Activated CD8-positive, alpha-beta T cell treated with anti-CD3 and anti-CD28 coated beads for 36 hours (primary cell): ENCODE results near the gene CDK11A. TPM values are rescaled to one million over a fixed set of nuclear protein-coding genes. Genes with fewer than 3 reads are reported as not detected.

Experiments
- ATAC-seq: fragments of 200-7000 bp; cut with Tn5 transposase; one replicate; pipeline ENCODE4 v1.10.0; 2021; ENCODE audit warnings: mild to moderate bottlenecking, moderate library complexity
- CTCF ChIA-PET: fragments of 350-600 bp; sonication (Branson Sonifier 250); formaldehyde crosslinking; loops from one replicate; lab custom pipeline; 2021; ENCODE audit warnings: antibody characterized with exemption; lab: Charles Lee
- POLR2A ChIA-PET: fragments of 350-600 bp; sonication (Branson Sonifier 250); formaldehyde crosslinking; loops from one replicate; lab custom pipeline; 2021; ENCODE audit warnings: antibody characterized with exemption; lab: Charles Lee
- DNase-seq: peaks from one replicate; pipeline ENCODE4 v3.0.0-alpha.2; 2020
- H3K27ac Mint-ChIP-seq: one replicate; pipeline ENCODE4 v1.8.0; 2021; ENCODE audit warnings: mild to moderate bottlenecking, mixed read lengths
- H3K27me3 Mint-ChIP-seq: one replicate; pipeline ENCODE4 v1.8.0; 2021; ENCODE audit warnings: mixed read lengths
- H3K36me3 Mint-ChIP-seq: one replicate; pipeline ENCODE4 v1.8.0; 2021; ENCODE audit warnings: low read depth, mixed read lengths
- H3K4me1 Mint-ChIP-seq: one replicate; pipeline ENCODE4 v1.8.0; 2021; ENCODE audit warnings: low read depth, mixed read lengths
- H3K4me3 Mint-ChIP-seq: one replicate; pipeline ENCODE4 v1.8.0; 2021; ENCODE audit warnings: mild to moderate bottlenecking, moderate library complexity, mixed read lengths
- H3K9me3 Mint-ChIP-seq: one replicate; pipeline ENCODE4 v1.8.0; 2021; ENCODE audit warnings: mixed read lengths
- intact Hi-C: fragments of 100-400 bp; cut with micrococcal nuclease; formaldehyde crosslinking; loops from one replicate; pipeline ENCODE4 v1.10.0; 2022
- total RNA-seq, 2 experiments: library from RNA; stranded (reverse); gene quantifications; one replicate each; pipeline ENCODE4 v1.2.3, GENCODE V29; 2021
- TF ChIP-seq, protein P1 (sequence below): fragments of 200-600 bp; IDR thresholded peaks from one replicate; pipeline ENCODE4 v1.8.0; 2022; ENCODE audit warnings: antibody characterized with exemption, mild to moderate bottlenecking

CDK11A gene
- total RNA-seq, 2 experiments from 2014 or later = 64.8 to 70.6 TPM

DNA sequence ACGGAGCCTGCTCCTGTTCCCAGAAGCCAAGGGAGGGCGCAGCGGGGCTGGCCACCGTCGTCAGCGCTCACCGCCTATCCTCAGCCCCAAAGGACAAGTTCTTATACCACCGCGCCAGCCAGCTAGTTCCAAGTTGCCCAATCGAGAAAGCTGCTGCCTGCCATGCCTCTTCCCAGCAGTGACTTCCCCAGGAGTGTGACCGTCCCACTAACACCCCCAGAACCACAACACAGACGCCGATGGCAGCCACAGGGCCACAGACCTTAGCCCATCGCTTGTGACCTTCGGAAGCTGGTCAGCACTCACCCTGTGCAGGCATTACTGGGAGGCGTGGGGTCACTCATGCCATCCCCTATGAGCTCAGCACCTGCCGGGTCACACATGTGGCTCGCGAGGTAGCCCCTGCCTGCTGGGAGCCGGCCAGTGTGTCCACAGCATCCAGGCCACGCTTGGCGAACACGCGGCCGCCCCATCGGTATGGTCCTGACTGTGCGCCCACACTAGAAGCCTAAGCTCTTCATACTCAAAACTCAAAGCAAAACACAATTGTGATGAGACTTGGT lies 34.0 kb upstream of the CDK11A start:
- ATAC-seq = no peak
- H3K36me3 Mint-ChIP-seq = peaks cover 25% of the 10 kb centered on the region
- CTCF ChIA-PET = no interaction called here

DNA sequence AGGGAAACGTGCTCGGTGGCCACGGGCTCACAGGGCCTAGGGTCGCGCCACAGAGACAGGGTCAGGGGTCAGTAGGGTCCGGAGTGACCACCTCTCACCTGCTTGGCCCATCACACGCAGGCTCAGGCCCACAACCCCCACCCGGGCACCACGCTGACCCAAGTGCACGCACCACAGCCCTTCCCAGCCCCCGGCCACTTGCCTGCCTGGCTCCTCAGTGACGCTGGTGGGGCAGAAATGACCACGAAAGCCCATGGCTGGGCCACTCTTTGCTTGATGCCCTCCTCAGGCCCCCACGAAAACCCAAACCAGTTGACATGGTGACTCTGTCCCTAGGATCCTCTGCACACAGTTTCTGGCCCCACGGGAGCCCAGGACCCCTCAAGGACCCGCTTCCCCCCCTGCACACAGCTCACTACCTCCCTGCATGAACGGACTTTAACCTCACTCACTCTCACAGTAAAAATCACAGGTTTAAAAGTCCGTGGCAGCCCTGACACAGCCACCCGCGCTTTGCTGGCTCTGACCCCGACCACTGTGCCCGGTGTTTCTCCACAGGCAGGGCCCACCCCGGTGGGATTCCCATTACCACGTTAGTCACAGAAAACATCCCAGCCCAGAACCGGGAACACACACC lies 33.4 kb upstream of the CDK11A start:
- POLR2A ChIA-PET = no interaction called here
- peaks cover 20% of the 10 kb centered on the region for H3K36me3 Mint-ChIP-seq
- CTCF ChIA-PET = no interaction called here

More for the DNA sequence above, 34.0 kb upstream of the CDK11A start:
- Mint-ChIP-seq H3K27ac (no peak overlapping the region), H3K4me3 (no peak overlapping the region), H3K27me3 (no peaks in the 10 kb centered on the region), H3K4me1 (no peaks in the 10 kb centered on the region), H3K9me3 (no peaks in the 10 kb centered on the region)
- POLR2A ChIA-PET = no interaction called here
- no peak for DNase-seq
- TF ChIP-seq, protein P1, sequence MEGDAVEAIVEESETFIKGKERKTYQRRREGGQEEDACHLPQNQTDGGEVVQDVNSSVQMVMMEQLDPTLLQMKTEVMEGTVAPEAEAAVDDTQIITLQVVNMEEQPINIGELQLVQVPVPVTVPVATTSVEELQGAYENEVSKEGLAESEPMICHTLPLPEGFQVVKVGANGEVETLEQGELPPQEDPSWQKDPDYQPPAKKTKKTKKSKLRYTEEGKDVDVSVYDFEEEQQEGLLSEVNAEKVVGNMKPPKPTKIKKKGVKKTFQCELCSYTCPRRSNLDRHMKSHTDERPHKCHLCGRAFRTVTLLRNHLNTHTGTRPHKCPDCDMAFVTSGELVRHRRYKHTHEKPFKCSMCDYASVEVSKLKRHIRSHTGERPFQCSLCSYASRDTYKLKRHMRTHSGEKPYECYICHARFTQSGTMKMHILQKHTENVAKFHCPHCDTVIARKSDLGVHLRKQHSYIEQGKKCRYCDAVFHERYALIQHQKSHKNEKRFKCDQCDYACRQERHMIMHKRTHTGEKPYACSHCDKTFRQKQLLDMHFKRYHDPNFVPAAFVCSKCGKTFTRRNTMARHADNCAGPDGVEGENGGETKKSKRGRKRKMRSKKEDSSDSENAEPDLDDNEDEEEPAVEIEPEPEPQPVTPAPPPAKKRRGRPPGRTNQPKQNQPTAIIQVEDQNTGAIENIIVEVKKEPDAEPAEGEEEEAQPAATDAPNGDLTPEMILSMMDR = no peak
- intact Hi-C loops = no loop called here

DNA sequence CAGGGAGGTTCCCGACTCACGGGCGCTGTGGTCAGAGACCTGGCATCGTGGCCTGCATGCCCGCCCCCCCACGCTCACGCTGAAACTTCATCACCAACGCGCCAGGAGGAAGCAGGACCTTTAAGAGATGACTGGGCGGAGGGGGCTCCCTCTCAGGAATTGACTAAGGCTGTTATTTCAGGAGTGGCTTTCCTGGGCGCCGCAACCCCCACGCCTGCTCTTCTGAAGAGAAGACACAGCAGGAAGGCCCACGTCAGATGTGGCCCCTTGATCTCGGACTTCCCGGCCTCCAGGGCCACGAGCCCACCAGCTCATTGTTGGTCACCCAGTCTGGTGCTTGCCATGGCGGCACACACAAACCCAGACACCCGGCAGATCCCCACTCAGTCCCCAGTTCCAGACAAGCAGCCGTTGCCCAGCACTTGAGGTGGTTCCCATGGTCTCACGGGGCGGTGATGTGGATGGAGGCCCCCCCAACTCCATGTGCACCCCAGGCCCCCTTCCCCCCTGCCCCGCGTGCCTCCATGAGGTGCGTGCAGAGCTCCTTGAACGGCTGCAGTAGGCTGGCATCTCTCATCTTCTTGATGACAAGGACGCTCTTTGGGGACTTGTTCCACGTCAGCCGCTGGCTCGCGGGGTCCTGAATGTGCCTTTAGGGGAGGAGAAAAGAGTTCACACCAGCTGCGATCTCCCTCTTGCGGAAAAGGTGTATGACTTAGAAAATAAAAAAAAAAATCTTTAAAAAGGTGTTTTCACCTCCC lies 32.7 kb upstream of the CDK11A start:
- CTCF ChIA-PET = no interaction called here
- H3K9me3 Mint-ChIP-seq = no peaks in the 10 kb centered on the region
- TF ChIP-seq, protein P1 = no peak
- H3K4me3 Mint-ChIP-seq = no peak overlapping the region
- no peak overlapping the region for H3K27ac Mint-ChIP-seq
- H3K4me1 Mint-ChIP-seq = no peaks in the 10 kb centered on the region
- no peak for DNase-seq
- no peaks in the 10 kb centered on the region for H3K27me3 Mint-ChIP-seq
- H3K36me3 Mint-ChIP-seq = peaks cover 26% of the 10 kb centered on the region
- ATAC-seq = no peak
- POLR2A ChIA-PET = no interaction called here
- intact Hi-C loops = no loop called here

More for the DNA sequence above, 33.4 kb upstream of the CDK11A start:
- intact Hi-C loops = no loop called here
- Mint-ChIP-seq H3K4me1 (no peaks in the 10 kb centered on the region), H3K27ac (no peak overlapping the region), H3K9me3 (no peaks in the 10 kb centered on the region), H3K27me3 (no peaks in the 10 kb centered on the region), H3K4me3 (no peak overlapping the region)
- TF ChIP-seq, protein P1 = no peak
- DNase-seq = no peak
- no peak for ATAC-seq

DNA sequence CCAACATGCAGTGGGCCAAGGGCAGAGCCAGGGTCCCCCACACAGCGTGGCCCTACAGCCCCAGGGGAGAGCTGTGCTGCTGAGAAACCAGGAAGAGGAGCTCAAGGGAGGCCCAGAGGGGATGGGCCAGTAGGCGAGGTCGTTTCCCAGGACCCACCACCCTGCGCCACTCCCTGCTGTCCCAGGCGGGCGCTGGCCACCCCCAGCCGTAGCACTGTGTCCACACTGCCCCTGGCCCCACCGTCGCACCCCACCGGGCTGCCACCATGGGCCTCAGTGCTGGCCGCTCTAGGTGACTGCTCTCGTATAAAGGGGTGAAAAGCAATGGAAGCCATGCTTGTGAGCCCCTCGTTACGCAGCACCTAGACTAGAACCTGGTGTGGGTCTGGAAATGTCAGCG lies 31.7 kb upstream of the CDK11A start:
- Mint-ChIP-seq H3K27me3 (no peaks in the 10 kb centered on the region), H3K4me1 (no peaks in the 10 kb centered on the region), H3K36me3 (peaks cover 22% of the 10 kb centered on the region), H3K27ac (no peak overlapping the region), H3K9me3 (no peaks in the 10 kb centered on the region), H3K4me3 (no peak overlapping the region)
- ATAC-seq (no peak), DNase-seq (no peak)
- CTCF ChIA-PET = no interaction called here
- TF ChIP-seq, protein P1 = no peak
- POLR2A ChIA-PET = no interaction called here
- intact Hi-C loops = no loop called here

DNA sequence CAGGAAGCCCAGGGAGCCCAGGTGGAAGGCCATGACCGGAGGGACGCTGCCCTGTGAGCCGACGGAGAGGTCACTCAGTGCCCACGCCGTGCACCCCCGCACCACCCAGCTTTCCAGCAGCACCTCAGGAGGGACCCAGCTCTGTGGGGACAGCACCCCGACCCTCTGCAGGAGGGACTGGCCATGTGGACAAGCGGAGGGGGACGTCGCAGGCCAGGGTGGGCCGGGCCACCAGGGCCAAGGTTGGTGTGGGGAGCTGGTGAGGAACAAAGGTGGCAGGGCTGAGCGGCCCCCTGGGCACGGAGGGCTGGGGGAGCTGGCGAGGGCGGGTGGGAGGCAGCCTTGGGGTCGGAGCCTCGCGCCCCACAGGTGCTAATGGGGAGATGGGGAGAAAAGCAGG lies 31.3 kb upstream of the CDK11A start:
- POLR2A ChIA-PET = no interaction called here
- Mint-ChIP-seq H3K27me3 (no peaks in the 10 kb centered on the region), H3K4me1 (no peaks in the 10 kb centered on the region), H3K9me3 (no peaks in the 10 kb centered on the region), H3K4me3 (no peak overlapping the region), H3K27ac (no peak overlapping the region), H3K36me3 (peaks cover 22% of the 10 kb centered on the region)
- no peak for DNase-seq
- TF ChIP-seq, protein P1 = no peak
- no peak for ATAC-seq
- CTCF ChIA-PET = no interaction called here
- intact Hi-C loops = no loop called here
